Brain microvascular endothelial cell (primary cell): Measurements from ENCODE around the gene KDM5A.

Experiments
- DNase-seq: peaks from one replicate; pipeline ENCODE4 v3.0.0-alpha.2; 2020
- H3K27ac ChIP-seq: fragments of 250-450 bp; sonication (Bioruptor Pico); 2 replicates; pipeline ENCODE4 v1.5.1; 2020; ENCODE audit warnings: mild to moderate bottlenecking, moderate library complexity
- H3K27me3 ChIP-seq: fragments of 250-450 bp; sonication (Bioruptor Pico); replicated peaks from 2 replicates; pipeline ENCODE4 v1.5.1; 2020; ENCODE audit warnings: mild to moderate bottlenecking
- H3K36me3 ChIP-seq: fragments of 250-450 bp; sonication (Bioruptor Pico); replicated peaks from 2 replicates; pipeline ENCODE4 v1.5.1; 2020; ENCODE audit warnings: mild to moderate bottlenecking
- H3K4me3 ChIP-seq: 2 replicates; pipeline ENCODE4 v1.5.1; 2011; ENCODE audit warnings: low read depth, mild to moderate bottlenecking, control low read depth, low read length, moderate library complexity
- in situ Hi-C: cut with HindIII; loops from 2 replicates; pipeline ENCODE4 v1.10.0; 2017; ENCODE audit warnings: low sequenced_read_pairs, low pct_ligation_motif_present
- TF ChIP-seq, protein P1 (sequence below): IDR thresholded peaks from 2 replicates; pipeline ENCODE4 v1.5.1; 2011; ENCODE audit warnings: low read depth, mild to moderate bottlenecking, moderate library complexity, low read length, control low read depth, inconsistent platforms; ENCODE audit errors: missing control alignments

KDM5A gene

DNA sequence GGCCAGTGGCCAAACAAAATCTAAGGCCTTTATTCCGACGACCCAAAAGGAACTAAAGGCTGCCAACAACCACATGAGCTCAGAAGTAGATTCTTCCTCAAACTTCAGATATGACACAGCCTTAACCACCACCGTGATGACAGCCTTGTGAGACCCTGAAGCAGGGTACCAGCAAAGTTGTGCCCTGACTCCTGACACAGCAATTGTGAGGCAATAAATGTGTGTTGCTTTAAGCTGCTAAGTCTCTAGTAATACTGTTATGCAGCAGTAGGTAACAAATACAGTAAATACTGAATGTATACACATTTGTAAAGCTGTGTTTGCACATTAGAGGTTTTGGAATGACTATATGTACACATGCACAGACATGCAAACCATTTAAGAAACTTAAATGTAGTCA lies 115.7 kb downstream of the KDM5A start:
- TF ChIP-seq, protein P1, sequence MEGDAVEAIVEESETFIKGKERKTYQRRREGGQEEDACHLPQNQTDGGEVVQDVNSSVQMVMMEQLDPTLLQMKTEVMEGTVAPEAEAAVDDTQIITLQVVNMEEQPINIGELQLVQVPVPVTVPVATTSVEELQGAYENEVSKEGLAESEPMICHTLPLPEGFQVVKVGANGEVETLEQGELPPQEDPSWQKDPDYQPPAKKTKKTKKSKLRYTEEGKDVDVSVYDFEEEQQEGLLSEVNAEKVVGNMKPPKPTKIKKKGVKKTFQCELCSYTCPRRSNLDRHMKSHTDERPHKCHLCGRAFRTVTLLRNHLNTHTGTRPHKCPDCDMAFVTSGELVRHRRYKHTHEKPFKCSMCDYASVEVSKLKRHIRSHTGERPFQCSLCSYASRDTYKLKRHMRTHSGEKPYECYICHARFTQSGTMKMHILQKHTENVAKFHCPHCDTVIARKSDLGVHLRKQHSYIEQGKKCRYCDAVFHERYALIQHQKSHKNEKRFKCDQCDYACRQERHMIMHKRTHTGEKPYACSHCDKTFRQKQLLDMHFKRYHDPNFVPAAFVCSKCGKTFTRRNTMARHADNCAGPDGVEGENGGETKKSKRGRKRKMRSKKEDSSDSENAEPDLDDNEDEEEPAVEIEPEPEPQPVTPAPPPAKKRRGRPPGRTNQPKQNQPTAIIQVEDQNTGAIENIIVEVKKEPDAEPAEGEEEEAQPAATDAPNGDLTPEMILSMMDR = no peak

DNA sequence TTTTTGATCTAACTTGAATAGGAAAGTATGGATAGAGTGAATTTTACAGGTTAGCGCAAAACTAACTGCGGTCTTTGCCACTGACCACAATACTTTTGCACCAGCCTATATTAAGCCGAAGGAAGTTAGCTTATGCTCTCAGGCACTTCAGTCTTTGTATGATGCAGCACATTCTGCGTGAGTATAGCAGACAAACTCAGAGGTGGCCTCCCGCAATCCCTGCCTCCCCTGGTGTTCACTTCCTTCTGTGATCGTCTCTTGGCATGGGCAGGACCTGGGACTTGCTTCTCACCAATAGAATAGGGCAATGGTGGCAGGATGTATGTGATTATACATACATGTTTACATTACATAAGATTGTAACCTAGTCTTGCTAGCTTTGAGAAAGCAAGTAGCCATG lies 116.2 kb downstream of the KDM5A start:
- peak; percentile 38 for DNase-seq
- Histone ChIP-seq H3K27me3 (no peaks in the 10 kb centered on the region), H3K4me3 (no peak overlapping the region), H3K27ac (no peak overlapping the region), H3K36me3 (no peaks in the 10 kb centered on the region)
- in situ Hi-C loops = no loop called here
- TF ChIP-seq, protein P1 = no peak

More for the DNA sequence above, 115.7 kb downstream of the KDM5A start:
- no peak overlapping the region for H3K4me3 ChIP-seq
- in situ Hi-C loops = no loop called here
- peak; percentile 20 for DNase-seq
- no peaks in the 10 kb centered on the region for H3K27me3 ChIP-seq
- no peak overlapping the region for H3K27ac ChIP-seq
- no peaks in the 10 kb centered on the region for H3K36me3 ChIP-seq

DNA sequence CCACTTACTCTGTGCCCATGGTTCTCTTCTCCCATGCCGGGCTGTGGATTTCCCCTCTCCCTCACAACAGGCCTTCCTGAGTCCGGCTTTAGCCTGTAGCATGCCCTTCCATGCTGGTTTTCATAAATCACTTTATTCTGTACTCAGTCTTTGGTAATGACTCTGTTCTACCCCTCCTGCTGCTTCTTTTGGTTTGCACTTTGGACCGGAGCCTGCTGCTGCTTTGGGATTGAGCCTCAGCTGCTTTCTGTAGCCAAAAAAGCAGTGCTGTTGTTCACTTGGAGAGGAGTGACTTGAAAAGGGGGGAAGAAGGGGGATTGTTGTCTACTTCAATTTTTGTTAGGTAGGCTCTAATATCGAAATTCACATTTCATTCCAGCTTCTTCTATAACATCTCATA lies 118.0 kb downstream of the KDM5A start:
- H3K27me3 ChIP-seq = no peaks in the 10 kb centered on the region
- H3K4me3 ChIP-seq = no peak overlapping the region
- TF ChIP-seq, protein P1 = no peak
- in situ Hi-C loops = no loop called here
- no peak overlapping the region for H3K27ac ChIP-seq
- no peak for DNase-seq
- no peaks in the 10 kb centered on the region for H3K36me3 ChIP-seq

DNA sequence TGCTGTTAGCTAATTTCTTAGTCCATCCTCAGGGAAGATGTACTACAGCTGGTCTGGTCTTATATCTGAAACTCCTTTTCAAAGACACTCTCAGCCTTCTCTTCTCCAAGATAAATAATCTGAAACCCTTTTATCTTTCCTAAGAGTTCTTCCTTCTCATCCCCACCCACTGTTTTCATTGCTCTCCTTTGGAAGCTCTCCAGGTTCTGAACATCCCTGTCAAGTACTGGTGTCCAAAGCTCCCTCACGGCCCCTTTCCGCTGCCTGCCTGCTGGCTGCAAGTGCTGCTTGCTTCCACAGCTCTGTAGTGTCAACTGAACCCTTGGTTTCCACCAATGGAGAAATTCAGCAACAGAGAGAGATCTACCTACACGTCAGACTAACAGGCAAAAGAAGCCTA lies 119.9 kb downstream of the KDM5A start:
- Histone ChIP-seq H3K27ac (no peak overlapping the region), H3K4me3 (no peak overlapping the region), H3K27me3 (no peaks in the 10 kb centered on the region), H3K36me3 (no peaks in the 10 kb centered on the region)
- in situ Hi-C loops = no loop called here
- TF ChIP-seq, protein P1 = no peak
- peak; percentile 16 for DNase-seq

DNA sequence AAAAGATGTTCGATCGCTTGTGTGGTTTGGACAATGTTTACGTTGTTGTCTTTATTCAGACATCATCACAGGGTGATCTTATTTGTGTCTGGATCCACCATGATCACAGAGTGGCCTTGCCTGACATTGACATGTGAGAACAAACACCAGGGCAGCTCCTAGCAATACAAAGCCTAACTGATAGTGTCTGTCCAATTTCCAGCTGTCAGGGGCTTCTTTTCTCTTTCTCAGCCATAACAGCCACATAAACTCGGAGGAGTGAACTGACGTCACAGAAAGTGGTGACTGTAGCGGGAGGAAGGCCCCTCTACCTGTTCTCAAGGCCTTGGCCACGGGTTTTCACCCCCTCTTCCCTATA lies 120.7 kb downstream of the KDM5A start:
- Histone ChIP-seq H3K4me3 (no peak overlapping the region), H3K27ac (no peak overlapping the region), H3K27me3 (no peaks in the 10 kb centered on the region), H3K36me3 (no peaks in the 10 kb centered on the region)
- TF ChIP-seq, protein P1 = no peak
- no peak for DNase-seq
- in situ Hi-C loops = no loop called here

DNA sequence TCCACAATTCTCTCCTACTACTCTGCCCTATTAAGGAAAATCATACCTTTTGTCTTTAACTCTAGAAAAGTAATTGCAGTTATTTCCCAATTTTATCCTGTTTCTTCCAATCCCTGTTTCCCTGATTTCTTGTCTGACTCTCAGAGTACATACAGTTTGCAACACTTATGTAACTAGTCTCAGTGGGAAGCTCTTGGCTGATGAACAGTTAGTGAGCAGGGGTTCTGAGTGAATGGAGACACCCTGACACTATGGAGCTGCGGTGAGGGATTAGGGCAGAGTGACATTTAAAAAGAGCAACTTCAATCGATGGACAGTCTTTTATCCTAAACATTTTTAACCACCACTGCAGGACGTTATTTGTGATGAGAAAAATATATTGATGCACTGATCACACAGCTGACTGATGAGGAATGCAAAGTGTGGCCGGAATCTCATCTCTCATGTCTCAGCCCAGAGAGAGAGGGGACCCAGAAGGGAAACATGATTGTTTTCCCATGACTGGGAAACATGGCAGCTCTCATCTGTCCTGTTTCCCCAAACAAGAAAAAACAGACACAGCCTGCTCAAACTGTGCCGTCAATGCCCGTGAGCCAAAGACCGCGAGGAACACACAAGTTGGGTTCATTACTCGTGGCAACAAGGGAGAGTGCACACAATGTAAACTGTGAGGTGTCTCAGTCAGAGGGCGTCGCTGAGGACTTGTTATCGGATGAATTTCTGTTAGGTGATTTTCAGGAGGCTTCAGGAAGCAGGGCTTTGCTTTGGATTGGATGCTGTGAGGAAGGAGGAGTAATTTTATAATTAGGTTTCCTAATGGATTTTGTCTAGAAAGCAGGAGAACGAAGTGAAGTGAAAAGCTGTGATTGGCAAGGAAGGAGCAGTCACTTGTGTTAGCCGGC lies 121.3 kb downstream of the KDM5A start:
- TF ChIP-seq, protein P1 = no peak
- DNase-seq = peak; percentile 9
- in situ Hi-C loops = no loop called here
- no peaks in the 10 kb centered on the region for H3K36me3 ChIP-seq
- no peak overlapping the region for H3K4me3 ChIP-seq
- H3K27me3 ChIP-seq = no peaks in the 10 kb centered on the region
- H3K27ac ChIP-seq = no peak overlapping the region
